ENCODE results near the gene LRRC1.

LRRC1 gene

DNA sequence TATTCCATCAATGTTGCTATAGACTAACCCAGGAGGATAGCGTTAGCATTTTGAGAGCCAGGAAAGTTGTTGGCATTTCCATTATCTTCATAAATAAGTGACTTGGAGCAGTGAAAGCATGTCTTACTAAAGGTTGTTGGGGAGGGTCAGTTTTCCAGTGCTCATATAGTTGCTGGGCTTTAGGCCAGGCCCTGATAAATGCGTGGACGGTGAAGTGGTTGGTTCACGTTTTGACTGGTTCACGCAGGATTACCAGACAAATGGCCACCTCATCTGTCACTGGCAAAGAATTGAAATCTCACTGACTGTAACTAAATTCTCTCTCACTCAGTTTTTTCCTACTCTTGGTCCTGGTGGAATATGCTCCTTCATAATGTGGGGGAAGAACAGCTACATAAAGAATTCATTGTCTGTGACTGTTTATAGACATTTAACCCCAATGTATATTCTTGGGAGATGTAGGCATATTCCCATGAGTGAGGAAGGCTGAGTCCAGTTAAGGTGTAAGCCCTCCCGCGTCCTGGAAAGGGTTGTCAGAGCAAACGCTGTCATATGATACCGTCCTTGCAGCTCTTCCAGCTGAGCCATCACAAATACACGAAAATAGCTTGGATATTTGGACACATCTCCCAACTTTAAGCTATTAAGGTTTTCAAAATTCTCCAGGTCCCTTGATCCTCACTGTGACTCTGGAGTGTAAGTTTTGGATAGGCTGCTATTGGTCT, 27.8 kb downstream of the LRRC1 start:
- TF ChIP-seq GATA2 (IDR thresholded peaks at IDR 0.05; ENCODE audit: low read depth, low read length) (no peak), GATA3 (IDR thresholded peaks at IDR 0.05; ENCODE audit: low read depth, low read length) (no peak)

- no peak for TF ChIP-seq GATA3 (IDR thresholded peaks at IDR 0.05; ENCODE audit: low read depth, low read length)
- TF ChIP-seq GATA2 (IDR thresholded peaks at IDR 0.05; ENCODE audit: low read depth, low read length), result no peak
Observed at GRCh38 chr6:53824714-53825113, 29.9 kb downstream of the LRRC1 start.

- TF ChIP-seq GATA2 (IDR thresholded peaks at IDR 0.05; ENCODE audit: low read depth, low read length) (no peak), GATA3 (IDR thresholded peaks at IDR 0.05; ENCODE audit: low read depth, low read length) (no peak)
Observed at GRCh38 chr6:53825532-53826321, 30.9 kb downstream of the LRRC1 start.

GRCh38 chr6:53827531-53827930, 32.7 kb downstream of the LRRC1 start:
- TF ChIP-seq GATA3 (IDR thresholded peaks at IDR 0.05; ENCODE audit: low read depth, low read length), result no peak
- TF ChIP-seq GATA2 (IDR thresholded peaks at IDR 0.05; ENCODE audit: low read depth, low read length), result no peak

DNA sequence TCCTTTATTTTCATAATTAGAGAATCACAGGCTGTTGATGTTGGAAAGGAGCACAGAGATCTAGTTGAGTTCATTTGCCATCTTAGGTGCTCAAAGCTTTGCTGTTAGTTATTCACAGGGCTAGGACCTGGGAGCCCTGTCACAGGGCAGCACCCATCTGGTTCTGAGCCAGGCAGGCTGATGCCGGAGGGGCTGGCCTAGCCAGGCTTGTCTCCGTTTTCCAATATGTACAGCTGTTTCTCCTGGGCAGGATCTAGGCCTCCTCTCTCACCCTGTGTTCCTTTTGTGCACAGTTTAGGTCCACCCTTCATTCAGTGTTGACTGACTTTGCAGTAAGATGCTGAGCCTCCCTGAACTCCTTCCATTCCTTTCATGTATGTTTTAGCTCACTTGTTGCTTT, 33.4 kb downstream of the LRRC1 start:
- TF ChIP-seq GATA2 (IDR thresholded peaks at IDR 0.05; ENCODE audit: low read depth, low read length) (no peak), GATA3 (IDR thresholded peaks at IDR 0.05; ENCODE audit: low read depth, low read length) (no peak)

GRCh38 chr6:53828966-53829697, 34.3 kb downstream of the LRRC1 start:
- no peak for TF ChIP-seq GATA3 (IDR thresholded peaks at IDR 0.05; ENCODE audit: low read depth, low read length)
- no peak for TF ChIP-seq GATA2 (IDR thresholded peaks at IDR 0.05; ENCODE audit: low read depth, low read length)

- TF ChIP-seq GATA3 (IDR thresholded peaks at IDR 0.05; ENCODE audit: low read depth, low read length) (no peak), GATA2 (IDR thresholded peaks at IDR 0.05; ENCODE audit: low read depth, low read length) (no peak)
Observed at GRCh38 chr6:53829698-53830221, 35.0 kb downstream of the LRRC1 start.

GRCh38 chr6:53830366-53830765, 35.6 kb downstream of the LRRC1 start:
- no peak for TF ChIP-seq GATA3 (IDR thresholded peaks at IDR 0.05; ENCODE audit: low read depth, low read length)
- TF ChIP-seq GATA2 (IDR thresholded peaks at IDR 0.05; ENCODE audit: low read depth, low read length), result no peak

DNA sequence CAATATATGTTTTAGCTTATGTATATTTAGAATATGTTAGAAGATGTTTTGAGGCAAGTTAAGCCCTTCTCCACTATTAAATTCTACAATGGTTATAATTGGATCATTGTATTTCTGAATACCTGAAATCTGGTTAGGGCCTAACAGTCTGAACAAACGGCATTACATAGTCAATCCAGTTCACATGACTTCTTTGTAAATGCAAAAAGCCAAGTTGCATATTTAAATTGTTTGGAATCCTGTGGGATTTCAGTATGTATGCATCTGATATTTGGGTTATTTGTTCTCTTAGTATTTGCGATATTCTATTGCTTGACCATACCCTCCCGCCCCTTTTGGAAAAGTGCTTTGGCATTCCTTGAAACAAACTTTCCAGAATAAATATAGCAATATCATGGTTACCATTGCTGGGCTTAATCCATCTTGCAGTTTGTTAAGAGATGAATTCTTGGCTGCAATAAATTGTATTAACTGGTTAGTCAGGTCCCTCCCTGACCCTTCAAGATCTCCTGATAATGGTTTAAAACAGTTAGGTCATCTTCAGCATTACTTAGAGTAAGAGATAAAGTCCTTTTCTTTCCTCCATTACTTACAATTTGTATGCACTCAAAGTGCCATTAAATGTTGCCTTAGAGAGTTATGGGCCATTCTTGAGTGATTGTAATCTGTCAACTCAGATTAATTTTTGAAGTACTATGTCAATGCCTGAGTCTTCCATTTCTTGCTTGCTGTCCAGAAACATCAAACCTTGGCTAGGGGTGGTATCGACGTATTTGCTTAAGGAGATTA, 36.5 kb downstream of the LRRC1 start:
- TF ChIP-seq GATA2 (IDR thresholded peaks at IDR 0.05; ENCODE audit: low read depth, low read length) (no peak), GATA3 (IDR thresholded peaks at IDR 0.05; ENCODE audit: low read depth, low read length) (no peak)

DNA sequence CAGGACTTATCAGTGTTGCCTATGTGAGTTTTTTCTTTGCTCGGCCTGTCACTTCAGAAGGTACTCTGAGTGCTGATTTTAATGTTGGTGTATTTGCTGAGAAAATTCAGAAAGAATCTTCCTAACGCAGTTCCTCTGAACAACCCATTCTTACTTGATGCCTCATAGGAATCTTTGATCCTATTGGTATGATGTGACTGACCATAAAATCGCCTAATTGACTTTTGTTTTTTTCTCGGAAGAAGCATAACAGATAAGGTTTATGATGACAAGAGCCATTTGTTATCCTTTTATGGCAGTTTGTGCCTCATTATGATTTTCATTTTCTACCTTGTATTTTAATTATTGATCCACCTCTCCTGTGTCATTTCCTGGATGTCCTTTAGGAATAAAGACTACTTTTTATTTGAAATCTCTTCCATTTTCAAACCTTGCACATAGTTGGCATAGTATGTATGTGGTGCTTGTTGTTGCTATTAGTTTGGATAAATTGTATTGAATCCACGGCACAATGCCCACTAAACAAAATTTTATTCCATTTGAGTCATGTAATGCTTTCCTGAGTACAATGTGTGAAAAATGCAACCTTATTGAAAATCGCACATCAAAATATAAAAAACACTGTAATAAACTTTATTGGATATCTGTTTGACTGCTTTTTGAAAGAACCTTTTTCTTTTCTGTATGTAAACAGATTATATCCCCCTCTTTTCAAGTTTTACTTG, 37.3 kb downstream of the LRRC1 start:
- no peak for TF ChIP-seq GATA2 (IDR thresholded peaks at IDR 0.05; ENCODE audit: low read depth, low read length)
- no peak for TF ChIP-seq GATA3 (IDR thresholded peaks at IDR 0.05; ENCODE audit: low read depth, low read length)

DNA sequence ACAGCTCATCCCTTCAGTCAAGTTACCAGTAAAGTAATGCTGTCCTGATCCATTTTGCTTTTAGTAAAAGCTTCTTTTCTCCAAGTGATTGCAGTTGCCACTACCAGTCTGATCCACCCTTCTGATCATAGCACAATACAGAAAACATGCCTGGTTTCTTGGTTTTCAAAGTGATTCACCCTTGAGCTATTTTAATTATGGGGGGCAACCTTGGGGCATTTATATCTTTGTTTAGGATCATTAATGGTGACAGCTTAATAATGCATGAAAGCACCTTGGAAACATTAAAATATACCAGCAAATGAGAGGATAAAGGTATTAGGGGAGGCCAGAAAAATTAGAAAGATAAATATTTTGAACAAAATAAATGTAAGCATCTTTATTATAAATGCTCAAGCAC, 38.4 kb downstream of the LRRC1 start:
- no peak for TF ChIP-seq GATA2 (IDR thresholded peaks at IDR 0.05; ENCODE audit: low read depth, low read length)
- no peak for TF ChIP-seq GATA3 (IDR thresholded peaks at IDR 0.05; ENCODE audit: low read depth, low read length)

- TF ChIP-seq GATA2 (IDR thresholded peaks at IDR 0.05; ENCODE audit: low read depth, low read length) (no peak), GATA3 (IDR thresholded peaks at IDR 0.05; ENCODE audit: low read depth, low read length) (no peak)
Observed at GRCh38 chr6:53834132-53834531, 39.3 kb downstream of the LRRC1 start.
